H1 (cell line): ENCODE results near the gene TSHZ2. TPM values are rescaled to one million over a fixed set of nuclear protein-coding genes. Genes with fewer than 3 reads are reported as not detected.

Source experiments
- CTCF ChIA-PET: fragments of 300-600 bp; sonication (Branson Sonifier 250); formaldehyde crosslinking; loops from one replicate; lab custom pipeline; 2021; ENCODE audit not compliant: partially characterized antibody; lab: Charles Lee
- POLR2A ChIA-PET: fragments of 300-600 bp; sonication (Branson Sonifier 250); formaldehyde crosslinking; loops from one replicate; lab custom pipeline; 2021; ENCODE audit warnings: inconsistent platforms; ENCODE audit not compliant: partially characterized antibody; lab: Charles Lee
- DNase-seq, 2 experiments: peaks; one replicate each; pipeline versions ENCODE4 v3.0.0 to v3.0.0-alpha.2; 2010 to 2022; ENCODE audit warnings: low spot score in 2 of 2, low read depth in 1 of 2, mixed read lengths in 1 of 2
- FAIRE-seq: peaks from 2 replicates; lab custom pipeline; 2011; peaks lifted over from hg19 to GRCh38; lab: Jason Lieb, UNC
- H2AFZ ChIP-seq: 2 replicates; pipeline ENCODE4 v1.8.1; 2012; ENCODE audit warnings: low read length, inconsistent platforms
- H2AK5ac ChIP-seq: 2 replicates; pipeline ENCODE4 v1.6.1; 2013; ENCODE audit warnings: low read depth, low read length
- H2BK120ac ChIP-seq: replicated peaks from 2 replicates; pipeline ENCODE3; 2013; ENCODE audit warnings: low read depth, low read length, inconsistent platforms
- H2BK12ac ChIP-seq: 2 replicates; pipeline ENCODE4 v1.6.1; 2013; ENCODE audit warnings: low read depth, low read length
- H2BK15ac ChIP-seq: 2 replicates; pipeline ENCODE4 v1.6.1; 2013; ENCODE audit warnings: low read length
- H2BK20ac ChIP-seq: 2 replicates; pipeline ENCODE4 v1.6.1; 2013; ENCODE audit warnings: low read length
- H2BK5ac ChIP-seq: 2 replicates; pipeline ENCODE4 v1.6.1; 2013; ENCODE audit warnings: low read depth, low read length
- H3K14ac ChIP-seq: 2 replicates; pipeline ENCODE4 v1.6.1; 2013; ENCODE audit warnings: inconsistent platforms; ENCODE audit not compliant: insufficient read length
- H3K18ac ChIP-seq: 2 replicates; pipeline ENCODE4 v1.6.1; 2013; ENCODE audit warnings: low read length; ENCODE audit errors: extremely low read depth
- H3K23ac ChIP-seq: 2 replicates; pipeline ENCODE4 v1.6.1; 2013; ENCODE audit warnings: inconsistent platforms; ENCODE audit not compliant: insufficient read length
- H3K23me2 ChIP-seq: 2 replicates; pipeline ENCODE4 v1.6.1; 2013; ENCODE audit warnings: low read depth, low read length
- H3K27ac ChIP-seq: 2 replicates; pipeline ENCODE4 v1.6.1; 2011; ENCODE audit warnings: low read depth, low read length, inconsistent platforms
- H3K27me3 ChIP-seq, 4 experiments: replicated peaks in 1 of 4; 1 replicate in 1 of 4; 2 replicates in 3 of 4; pipeline versions ENCODE4 v1.6.1 to v1.8.1; 2011 to 2013; ENCODE audit warnings: low read length in 3 of 4, mild to moderate bottlenecking in 3 of 4, inconsistent platforms in 2 of 4, mixed read lengths in 2 of 4, moderate library complexity in 1 of 4; ENCODE audit not compliant: control insufficient read depth in 3 of 4, insufficient read depth in 3 of 4; ENCODE audit errors: extremely low read depth in 1 of 4
- H3K36me3 ChIP-seq, 4 experiments: 2 replicates each; pipeline versions ENCODE4 v1.6.1 to v1.8.1; 2011 to 2013; ENCODE audit warnings: mild to moderate bottlenecking in 4 of 4, low read length in 3 of 4, moderate library complexity in 2 of 4, control low read depth in 1 of 4, inconsistent platforms in 1 of 4; ENCODE audit not compliant: insufficient read depth in 4 of 4, control insufficient read depth in 2 of 4
- H3K4ac ChIP-seq: replicated peaks from 2 replicates; pipeline ENCODE3; 2013; ENCODE audit warnings: low read length, low read depth, mixed read lengths, inconsistent platforms; ENCODE audit not compliant: insufficient read length
- H3K4me1 ChIP-seq, 4 experiments: replicated peaks in 1 of 4; 1 replicate in 1 of 4; 2 replicates in 3 of 4; pipeline versions ENCODE4 v1.6.1 to v1.8.1; 2011 to 2013; ENCODE audit warnings: low read length in 3 of 4, inconsistent platforms in 2 of 4, mixed read lengths in 1 of 4; ENCODE audit not compliant: insufficient read depth in 4 of 4, control insufficient read depth in 3 of 4
- H3K4me2 ChIP-seq, 2 experiments: 2 replicates each; pipeline versions ENCODE4 v1.6.1 to v1.8.1; 2011 to 2013; ENCODE audit warnings: low read depth in 2 of 2, low read length in 2 of 2, control low read depth in 1 of 2, inconsistent platforms in 1 of 2, mild to moderate bottlenecking in 1 of 2; ENCODE audit not compliant: insufficient read depth in 1 of 2
- H3K4me3 ChIP-seq, 4 experiments: fragments of 200-600, 300-600 bp in 1 of 4; sonication (generic), shearing (Covaris generic), sonication (Bioruptor Twin) in 1 of 4; 2 replicates each; pipeline versions ENCODE4 v1.5.1 to v1.8.1; 2011 to 2016; ENCODE audit warnings: low read length in 4 of 4, low read depth in 3 of 4, control low read depth in 2 of 4, inconsistent platforms in 2 of 4, mild to moderate bottlenecking in 2 of 4, mixed read lengths in 1 of 4, moderate library complexity in 1 of 4; ENCODE audit not compliant: insufficient read depth in 2 of 4; ENCODE audit errors: extremely low read depth in 1 of 4
- H3K56ac ChIP-seq: replicated peaks from 2 replicates; pipeline ENCODE3; 2013; ENCODE audit warnings: low read depth, mild to moderate bottlenecking, mixed read lengths, low read length, inconsistent platforms; ENCODE audit not compliant: insufficient read length
- H3K79me1 ChIP-seq: 2 replicates; pipeline ENCODE4 v1.6.1; 2013; ENCODE audit warnings: low read depth, low read length, control low read depth
- H3K79me2 ChIP-seq, 2 experiments: 2 replicates each; pipeline versions ENCODE4 v1.6.1 to v1.8.1; 2012 to 2013; ENCODE audit warnings: low read length in 2 of 2, mild to moderate bottlenecking in 2 of 2, inconsistent platforms in 1 of 2; ENCODE audit not compliant: insufficient read depth in 2 of 2, control insufficient read depth in 1 of 2
- H3K9ac ChIP-seq, 4 experiments: replicated peaks in 1 of 4; 1 replicate in 1 of 4; 2 replicates in 3 of 4; pipeline versions ENCODE4 v1.6.1 to v1.8.1; 2011 to 2013; ENCODE audit warnings: low read depth in 3 of 4, low read length in 3 of 4, control low read depth in 2 of 4, mild to moderate bottlenecking in 2 of 4, moderate library complexity in 2 of 4, inconsistent platforms in 1 of 4; ENCODE audit errors: extremely low read depth in 1 of 4
- H3K9me3 ChIP-seq, 2 experiments: 2 replicates each; pipeline versions ENCODE4 v1.6.1 to v1.8.1; 2012 to 2013; ENCODE audit warnings: mild to moderate bottlenecking in 2 of 2, moderate library complexity in 2 of 2, control low read depth in 1 of 2, inconsistent platforms in 1 of 2, low read depth in 1 of 2, low read length in 1 of 2, mixed read lengths in 1 of 2; ENCODE audit not compliant: insufficient read depth in 2 of 2
- H4K20me1 ChIP-seq, 2 experiments: replicated peaks in 1 of 2; 2 replicates each; pipeline versions ENCODE3 to v1.8.1; 2011 to 2013; ENCODE audit warnings: inconsistent platforms in 2 of 2, low read length in 2 of 2, mild to moderate bottlenecking in 1 of 2; ENCODE audit not compliant: insufficient read depth in 2 of 2, control insufficient read depth in 1 of 2
- H4K5ac ChIP-seq: 2 replicates; pipeline ENCODE4 v1.6.1; 2013; ENCODE audit warnings: low read length, low read depth, mixed read lengths, inconsistent platforms; ENCODE audit not compliant: insufficient read length
- H4K8ac ChIP-seq: 2 replicates; pipeline ENCODE4 v1.8.0; 2013; ENCODE audit warnings: mild to moderate bottlenecking, moderate library complexity, low read length, inconsistent platforms; ENCODE audit not compliant: insufficient read depth; ENCODE audit errors: extremely low read depth
- H4K91ac ChIP-seq: replicated peaks from 2 replicates; pipeline ENCODE3; 2013; ENCODE audit warnings: low read length, mixed read lengths, inconsistent platforms; ENCODE audit not compliant: insufficient read length
- CREB1 ChIP-seq: IDR thresholded peaks from 2 replicates; pipeline ENCODE4 v1.6.1; 2012; ENCODE audit warnings: inconsistent platforms
- EGR1 ChIP-seq: IDR thresholded peaks from 2 replicates; pipeline ENCODE4 v1.6.1; 2011; ENCODE audit warnings: low read depth, low read length, borderline replicate concordance
- GTF2F1 ChIP-seq: IDR thresholded peaks from 2 replicates; pipeline ENCODE4 v1.6.1; 2012; ENCODE audit warnings: low read depth, low read length, improper control_type of control experiment, borderline replicate concordance
- JUND ChIP-seq: IDR thresholded peaks from 2 replicates; pipeline ENCODE4 v1.6.1; 2011; ENCODE audit warnings: mild to moderate bottlenecking, improper control_type of control experiment, low read length
- KDM4A ChIP-seq: IDR thresholded peaks from one replicate; pipeline ENCODE4 v1.7.1; 2012; ENCODE audit warnings: low read depth, mild to moderate bottlenecking, moderate library complexity, low read length, inconsistent platforms; ENCODE audit not compliant: severe bottlenecking
- PHF8 ChIP-seq: fragments of 200-600 bp; sonication (generic); conservative IDR thresholded peaks from 2 replicates; pipeline ENCODE4 v1.7.1; 2012; ENCODE audit warnings: low read depth, mild to moderate bottlenecking, inconsistent platforms, low read length, moderate library complexity
- POU5F1 ChIP-seq: IDR thresholded peaks from 2 replicates; pipeline ENCODE4 v1.6.1; 2011; ENCODE audit warnings: low read depth, mild to moderate bottlenecking, low read length, moderate library complexity
- RNF2 ChIP-seq: fragments of 200-900, 300-1000 bp; sonication (generic); IDR thresholded peaks from 2 replicates; pipeline ENCODE4 v1.7.1; 2016; ENCODE audit warnings: borderline replicate concordance, low read depth, mild to moderate bottlenecking, antibody characterized with exemption, low read length; ENCODE audit not compliant: poor library complexity, severe bottlenecking; ENCODE audit errors: missing control alignments
- SIN3A ChIP-seq, 2 experiments: IDR thresholded peaks in 1 of 2; conservative IDR thresholded peaks in 1 of 2; 2 replicates each; pipeline ENCODE4 v1.6.1; 2011 to 2012; ENCODE audit warnings: low read length in 2 of 2, improper control_type of control experiment in 1 of 2, low read depth in 1 of 2, mild to moderate bottlenecking in 1 of 2
- TAF1 ChIP-seq: IDR thresholded peaks from 2 replicates; pipeline ENCODE4 v1.6.1; 2011; ENCODE audit warnings: mild to moderate bottlenecking, low read depth, low read length
- TAF7 ChIP-seq: optimal IDR thresholded peaks from 2 replicates; pipeline ENCODE3; 2011; ENCODE audit warnings: low read depth, mild to moderate bottlenecking, inconsistent platforms, low read length, moderate library complexity, borderline replicate concordance
- ZNF274 ChIP-seq: IDR thresholded peaks from 2 replicates; pipeline ENCODE4 v1.7.0; 2012; ENCODE audit warnings: low read length, borderline replicate concordance; ENCODE audit errors: extremely low read depth
- whole genome bisulfite sequencing, 2 experiments: shearing (Covaris generic) in 1 of 2; methylation state at CpG; one replicate each; pipeline versions ENCODE4 v1.1.6 to v1.1.7; 2013 to 2015; ENCODE audit warnings: low lambda C conversion rate in 2 of 2, mixed read lengths in 2 of 2, inconsistent platforms in 1 of 2, low coverage in 1 of 2, missing lambda C conversion rate in 1 of 2; ENCODE audit not compliant: insufficient replicate concordance in 2 of 2, insufficient coverage in 1 of 2, insufficient read length in 1 of 2; ENCODE audit errors: extremely low coverage in 1 of 2, missing lambda C conversion rate in 1 of 2; 5-methylcytosine and 5-hydroxymethylcytosine counted together
- polyA plus RNA-seq, 7 experiments: library from polyadenylated mRNA; depleted of rRNA in 3 of 7; stranded (reverse) in 5 of 7; unstranded in 2 of 7; fragments of >200 nt in 5 of 7; fragments of 200-250 nt in 2 of 7; gene quantifications; 1 replicate in 5 of 7; 2 replicates in 1 of 7; 4 replicates in 1 of 7; pipeline versions ENCODE4 v1.2.1 to v1.2.3, GENCODE V29; 2011 to 2013; ENCODE audit warnings: missing spikeins in 2 of 7, mixed read lengths in 2 of 7
- total RNA-seq: library from RNA; stranded (reverse); fragmentation: NEBNext Ultra II Directional; extraction: Animal tissue kit (Norgen Biotek cat#: 25700); gene quantifications from 2 replicates; pipeline ENCODE4 v1.2.1, GENCODE V29; 2021
- TF ChIP-seq, protein P1 (sequence below): IDR thresholded peaks from 2 replicates; pipeline ENCODE4 v1.6.1; 2012; ENCODE audit warnings: inconsistent platforms

TSHZ2 gene
- total and polyA plus RNA-seq, 2 of the 8 experiments (the other 6 are each of a cell fraction or from before 2014, with no cell fraction given), result 0.14 to 0.30 TPM

DNA sequence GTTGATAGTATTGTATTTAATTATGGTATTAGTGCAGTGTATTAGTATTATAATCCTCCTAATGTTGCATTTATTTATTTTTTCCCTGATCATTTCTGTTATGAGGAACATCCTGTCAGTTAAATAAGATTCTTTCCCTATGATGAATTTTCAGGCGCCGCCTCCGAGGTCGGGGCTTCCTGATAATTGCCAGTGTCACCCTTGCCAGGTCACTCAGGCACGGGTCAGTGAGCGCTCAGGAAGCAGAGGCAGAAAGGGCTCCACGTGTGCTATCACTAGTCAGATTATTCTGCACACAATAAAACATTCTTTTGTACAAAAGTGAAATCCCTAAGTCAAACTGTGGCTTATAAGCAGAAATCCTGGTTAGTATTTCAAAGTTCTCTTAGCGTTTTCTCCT is 64.8 kb downstream of the TSHZ2 start:
- H2AK5ac ChIP-seq, result no peak overlapping the region
- H3K36me3 ChIP-seq, result no peaks in the 10 kb centered on the region
- H3K9ac ChIP-seq, result no peak overlapping the region
- H3K9me3 ChIP-seq, result no peaks in the 10 kb centered on the region
- H3K27me3 ChIP-seq, result 0 out of 7 replicates have a peak, but pooled peaks cover 0 to 1% (median 0%) of the 10 kb centered on the region in 4 experiments
- no peaks in the 10 kb centered on the region for H4K20me1 ChIP-seq
- no peaks in the 10 kb centered on the region; the same call in 1 of the 2 replicates for H3K23me2 ChIP-seq
- H2AFZ ChIP-seq, result no peak overlapping the region
- H3K4me1 ChIP-seq, result no peaks in the 10 kb centered on the region
- no peak overlapping the region for H2BK5ac ChIP-seq
- ChIA-PET POLR2A (no interaction called here), CTCF (interaction anchor here (1.1 kb wide), 1 partner anchor 11 kb away, joined by 3 read pairs; no protein-coding TSS in a partner anchor)
- no peak overlapping the region for H3K4ac ChIP-seq
- H3K14ac ChIP-seq, result no peak overlapping the region
- no peak overlapping the region for H2BK20ac ChIP-seq
- H4K8ac ChIP-seq, result no peak overlapping the region
- H3K27ac ChIP-seq, result no peak overlapping the region
- no peaks in the 10 kb centered on the region for H3K79me2 ChIP-seq
- no peak overlapping the region for H2BK120ac ChIP-seq
- no peak overlapping the region for H2BK12ac ChIP-seq
- no peak overlapping the region for H4K5ac ChIP-seq
- FAIRE-seq, result no peak
- H2BK15ac ChIP-seq, result no peak overlapping the region
- WGBS, 2 experiments, result 90% methylated on average over 8 of the region's 8 CpGs; no CpG with 5 or more reads in 1 of the 2 experiments
- H3K79me1 ChIP-seq, result no peaks in the 10 kb centered on the region
- H3K4me2 ChIP-seq, result no peak overlapping the region
- no peak overlapping the region for H3K23ac ChIP-seq
- no peak overlapping the region for H4K91ac ChIP-seq
- H3K18ac ChIP-seq, result no peak overlapping the region
- no peak for DNase-seq
- no peak overlapping the region for H3K4me3 ChIP-seq
- no peak overlapping the region for H3K56ac ChIP-seq
- TF ChIP-seq CREB1 (no peak), TAF7 (no peak), JUND (no peak), TAF1 (no peak), GTF2F1 (no peak), PHF8 (no peak), POU5F1 (no peak), RNF2 (no peak), ZNF274 (no peak), KDM4A (no peak), SIN3A (conservative IDR thresholded peaks at IDR 0.05 in 1 of 2, IDR thresholded peaks at IDR 0.05 in 1 of 2; ENCODE audit: low read depth in 1 of 2, low read length in 2 of 2) (no peak), EGR1 (no peak)
- TF ChIP-seq, protein P1, sequence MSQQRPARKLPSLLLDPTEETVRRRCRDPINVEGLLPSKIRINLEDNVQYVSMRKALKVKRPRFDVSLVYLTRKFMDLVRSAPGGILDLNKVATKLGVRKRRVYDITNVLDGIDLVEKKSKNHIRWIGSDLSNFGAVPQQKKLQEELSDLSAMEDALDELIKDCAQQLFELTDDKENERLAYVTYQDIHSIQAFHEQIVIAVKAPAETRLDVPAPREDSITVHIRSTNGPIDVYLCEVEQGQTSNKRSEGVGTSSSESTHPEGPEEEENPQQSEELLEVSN, result no peak
